Prostate gland (tissue), 2 donors: ENCODE results near the gene PRMT9. TPM values are rescaled to one million over a fixed set of nuclear protein-coding genes. Genes with fewer than 3 reads are reported as not detected.

ENCODE experiments used
- DNase-seq: peaks from one replicate; pipeline ENCODE4 v3.0.0-alpha.2; 2019; ENCODE audit warnings: low spot score
- H3K27ac ChIP-seq, 2 donors: fragments of 200-600 bp; sonication (generic); 2 replicates each; pipeline ENCODE4 v1.5.1; 2017 to 2019
- H3K27me3 ChIP-seq: fragments of 200-600 bp; sonication (generic); replicated peaks from 2 replicates; pipeline ENCODE4 v1.5.1; 2019; ENCODE audit not compliant: insufficient read depth
- H3K36me3 ChIP-seq, 2 donors: fragments of 200-600 bp; sonication (generic); 1 replicate in 1 of 2; 2 replicates in 1 of 2; pipeline versions ENCODE4 v1.5.1 to v1.8.1; 2017 to 2019
- H3K4me1 ChIP-seq: fragments of 200-600 bp; sonication (generic); replicated peaks from 2 replicates; pipeline ENCODE4 v1.5.1; 2019
- H3K4me3 ChIP-seq, 2 donors: fragments of 200-600 bp; sonication (generic); 2 replicates each; pipeline ENCODE4 v1.5.1; 2017 to 2019
- H3K9me3 ChIP-seq: fragments of 200-600 bp; sonication (generic); 2 replicates; pipeline ENCODE4 v1.5.1; 2017
- CTCF ChIP-seq, 4 experiments: fragments of 200-600 bp in 2 of 4; fragments of 450-650 bp in 2 of 4; sonication (generic) in 2 of 4; IDR thresholded peaks; 1 replicate in 3 of 4; 2 replicates in 1 of 4; pipeline ENCODE4 v1.5.1; 2016 to 2019; ENCODE audit warnings: antibody characterized with exemption in 4 of 4, mild to moderate bottlenecking in 2 of 4, moderate library complexity in 2 of 4
- POLR2A ChIP-seq: fragments of 450-650 bp; IDR thresholded peaks from one replicate; pipeline ENCODE4 v1.6.1; 2016; ENCODE audit warnings: antibody characterized with exemption, mild to moderate bottlenecking
- POLR2AphosphoS5 ChIP-seq: sonication (generic); formaldehyde crosslinking; IDR thresholded peaks from one replicate; pipeline ENCODE4 v1.6.1; 2017; ENCODE audit warnings: antibody characterized with exemption
- WGBS: methylation state at CpG from one replicate; pipeline ENCODE4 v1.1.5; 2018; 5-methylcytosine and 5-hydroxymethylcytosine counted together
- intact Hi-C: fragments of 100-400 bp; cut with DNase I; formaldehyde crosslinking; loops from one replicate; pipeline ENCODE4 v1.14.2; 2022
- total RNA-seq, 2 donors: library from RNA; depleted of rRNA; stranded (reverse); fragments of >200 nt; gene quantifications; one replicate each; pipeline ENCODE4 v1.1.0, GENCODE V29; 2016

Gene PRMT9
- total RNA-seq, 2 donors from 2014 or later = 10.4 to 15.7 TPM

GRCh38 chr4:147693218-147693617 is 9.3 kb upstream of the PRMT9 start:
- Histone ChIP-seq H3K36me3 (no peaks in the 10 kb centered on the region), H3K4me3 (no peak overlapping the region), H3K9me3 (no peaks in the 10 kb centered on the region), H3K27ac (no peak overlapping the region), H3K4me1 (no peaks in the 10 kb centered on the region), H3K27me3 (no peaks in the 10 kb centered on the region)
- intact Hi-C loops = no loop called here
- TF ChIP-seq POLR2AphosphoS5 (no peak), CTCF (IDR thresholded peaks at IDR 0.05) (no peak), POLR2A (no peak)
- WGBS = 83% methylated on average over 3 of the region's 3 CpGs
- no peak for DNase-seq

GRCh38 chr4:147691820-147692219 is 7.9 kb upstream of the PRMT9 start:
- 78% methylated on average over 2 of the region's 2 CpGs for WGBS
- DNase-seq = no peak
- Histone ChIP-seq H3K4me1 (no peaks in the 10 kb centered on the region), H3K4me3 (no peak overlapping the region), H3K9me3 (no peaks in the 10 kb centered on the region), H3K27me3 (no peaks in the 10 kb centered on the region), H3K36me3 (no peaks in the 10 kb centered on the region), H3K27ac (no peak overlapping the region)
- intact Hi-C loops = no loop called here
- TF ChIP-seq POLR2A = no peak
- TF ChIP-seq POLR2AphosphoS5 = no peak
- no peak for TF ChIP-seq CTCF (IDR thresholded peaks at IDR 0.05)

- Histone ChIP-seq H3K36me3 (no peaks in the 10 kb centered on the region), H3K9me3 (no peaks in the 10 kb centered on the region), H3K4me3 (no peak overlapping the region), H3K27me3 (no peaks in the 10 kb centered on the region), H3K4me1 (no peaks in the 10 kb centered on the region), H3K27ac (no peak overlapping the region)
- intact Hi-C loops = no loop called here
- 53% methylated on average over 4 of the region's 4 CpGs for WGBS
- no peak for DNase-seq
- no peak for TF ChIP-seq POLR2A
- TF ChIP-seq POLR2AphosphoS5 = no peak
- TF ChIP-seq CTCF (IDR thresholded peaks at IDR 0.05) = no peak
These were observed 5.1 kb upstream of the PRMT9 start for GRCh38 chr4:147689067-147689466.

GRCh38 chr4:147683188-147683591 is 773 bp downstream of the PRMT9 start:
- no peaks in the 10 kb centered on the region for H3K9me3 ChIP-seq
- peak overlapping the region; percentile 54 to 55 for H3K4me3 ChIP-seq
- no peaks in the 10 kb centered on the region for H3K27me3 ChIP-seq
- DNase-seq = no peak
- TF ChIP-seq POLR2A = no peak
- TF ChIP-seq POLR2AphosphoS5 = no peak
- TF ChIP-seq CTCF (IDR thresholded peaks at IDR 0.05) = no peak
- H3K27ac ChIP-seq = peak overlapping the region; percentile 77 to 84
- intact Hi-C loops = no loop called here
- under 1% methylated on average over 10 of the region's 10 CpGs for WGBS
- H3K4me1 ChIP-seq = no peaks in the 10 kb centered on the region
- no peaks in the 10 kb centered on the region for H3K36me3 ChIP-seq

GRCh38 chr4:147682755-147683154 is 1.2 kb downstream of the PRMT9 start:
- H3K36me3 ChIP-seq = no peaks in the 10 kb centered on the region
- H3K27ac ChIP-seq = peak overlapping the region in 1 of 2 donors; percentile 77
- H3K9me3 ChIP-seq = no peaks in the 10 kb centered on the region
- 54% methylated on average over 3 of the region's 3 CpGs for WGBS
- H3K4me3 ChIP-seq = peak overlapping the region in 1 of 2 donors; percentile 55
- no peak for TF ChIP-seq POLR2A
- no peak for TF ChIP-seq POLR2AphosphoS5
- TF ChIP-seq CTCF (IDR thresholded peaks at IDR 0.05) = no peak
- no peaks in the 10 kb centered on the region for H3K4me1 ChIP-seq
- intact Hi-C loops = no loop called here
- DNase-seq = no peak
- no peaks in the 10 kb centered on the region for H3K27me3 ChIP-seq
